GM18907 (cell line): ENCODE data around the gene GGCX.

Experiments used
- ATAC-seq: cut with Tn5 transposase; IDR thresholded peaks from one replicate; pipeline ENCODE4 v1.9.1; 2021; ENCODE audit warnings: mild to moderate bottlenecking, moderate library complexity; ENCODE audit not compliant: unreplicated experiment

GGCX gene

DNA sequence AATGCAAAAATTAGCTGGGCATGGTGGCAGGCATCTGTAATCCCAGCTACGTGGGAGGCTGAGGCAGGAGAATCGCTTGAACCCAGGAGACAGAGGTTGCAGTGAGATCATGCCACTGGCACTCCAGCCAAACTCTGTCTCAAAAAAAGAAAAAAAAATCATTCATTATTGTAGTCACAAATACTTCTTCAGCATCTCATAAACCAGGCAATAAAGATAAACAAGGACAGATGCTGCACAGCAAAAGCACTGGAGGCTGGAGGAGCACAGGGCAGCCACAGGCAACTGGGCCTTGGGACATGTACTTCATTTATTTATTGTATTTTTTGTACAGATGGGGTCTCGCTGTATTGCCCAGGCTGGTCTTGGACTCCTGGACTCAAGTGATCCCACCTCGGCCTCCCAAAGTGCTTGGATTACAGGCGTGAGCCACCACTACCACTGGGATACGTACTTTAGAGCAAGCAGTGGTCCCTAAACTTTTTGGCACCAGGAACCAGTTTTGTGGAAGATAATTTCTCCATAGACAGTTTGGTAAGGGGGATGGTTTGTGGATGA, 39.1 kb downstream of the GGCX start:
- no peak for ATAC-seq

DNA sequence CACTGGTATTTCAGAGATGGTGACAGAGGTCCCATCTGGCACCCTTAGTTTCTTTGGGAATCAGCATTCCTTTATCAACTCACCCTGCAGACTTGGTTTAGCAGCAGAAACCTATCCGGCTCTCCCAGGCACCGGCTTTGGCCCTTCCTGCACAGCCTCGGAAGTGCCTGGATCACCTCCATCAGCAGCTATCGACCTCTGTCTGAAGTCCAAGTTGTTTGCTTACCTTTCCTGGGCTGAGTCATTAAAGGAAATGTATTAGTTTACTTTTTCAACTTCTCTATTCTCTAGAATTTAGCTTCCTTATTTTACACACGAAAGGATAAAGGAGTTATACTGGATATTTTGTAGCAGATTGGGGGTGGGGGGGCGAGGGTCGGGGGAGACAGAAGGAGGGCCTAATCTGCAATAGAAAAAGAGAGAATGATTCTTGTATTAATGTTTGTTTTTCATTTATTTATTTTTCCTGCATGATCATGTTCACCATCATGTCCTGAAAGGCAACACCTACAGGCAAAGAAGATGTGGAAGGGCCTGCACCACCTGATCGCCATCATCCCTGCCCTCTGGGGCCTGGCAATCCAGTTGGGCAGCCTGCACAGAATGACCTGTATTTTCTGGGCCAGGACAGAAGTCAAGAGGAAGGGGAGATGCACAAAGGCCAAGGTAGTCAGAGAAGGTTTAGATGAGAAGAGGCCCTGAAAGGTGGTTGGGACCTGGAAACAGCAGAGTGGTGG, 44.5 kb downstream of the GGCX start:
- ATAC-seq = no peak

DNA sequence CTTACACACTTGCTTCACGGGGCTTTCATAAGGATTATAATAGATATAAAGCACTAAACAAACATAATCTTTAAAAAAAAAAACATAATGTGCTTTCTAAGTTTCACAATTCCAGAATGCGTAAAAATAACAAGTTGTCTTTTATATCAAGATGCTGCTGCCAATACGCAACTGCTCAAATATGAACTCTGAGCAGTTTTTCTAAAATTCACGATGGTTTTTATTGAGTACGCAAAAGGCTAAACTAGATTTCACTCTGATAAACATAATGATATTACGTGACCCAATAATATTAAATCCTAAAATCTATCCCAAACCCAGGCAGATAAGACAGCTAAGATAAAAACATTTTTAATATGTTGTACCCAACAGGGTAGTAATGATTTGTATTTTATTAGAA, 47.0 kb downstream of the GGCX start:
- no peak for ATAC-seq

DNA sequence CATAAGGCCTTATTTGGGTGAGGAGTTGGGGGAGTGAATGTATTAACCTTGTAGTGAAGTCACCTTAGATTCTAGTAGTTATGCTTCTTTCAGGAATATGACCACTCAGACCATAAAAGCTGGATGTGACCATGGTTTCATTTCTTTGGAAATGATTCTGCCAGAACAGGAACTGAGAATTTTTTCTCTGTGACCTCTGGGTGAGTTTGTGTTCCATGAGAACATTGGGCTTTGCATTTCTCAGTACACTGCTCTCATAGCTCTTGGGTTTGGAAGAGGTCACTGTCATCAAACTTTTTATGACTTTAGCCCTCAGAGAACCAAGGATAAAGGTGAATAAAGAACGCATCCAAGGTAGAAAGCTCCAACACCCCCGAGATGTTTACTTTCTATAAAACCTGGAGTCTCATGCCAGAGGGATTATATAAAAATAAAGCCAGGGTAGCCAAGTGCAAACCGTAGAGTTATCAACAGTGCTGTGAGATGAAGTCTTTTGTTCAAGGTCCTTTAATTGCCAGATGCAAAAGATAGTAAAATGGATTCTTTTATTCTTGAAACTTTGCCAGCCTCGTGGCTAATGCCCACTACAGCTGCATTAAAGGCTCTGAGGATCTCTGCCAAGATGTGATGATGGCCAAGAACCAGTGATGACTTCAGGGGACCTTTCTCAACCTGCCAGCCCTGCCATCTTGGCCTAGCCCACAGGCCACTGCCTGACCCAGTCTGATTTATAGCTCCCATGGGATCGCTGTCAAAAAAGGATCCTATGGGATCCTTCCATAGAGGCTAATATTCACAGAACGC, 50.1 kb downstream of the GGCX start:
- no peak for ATAC-seq

DNA sequence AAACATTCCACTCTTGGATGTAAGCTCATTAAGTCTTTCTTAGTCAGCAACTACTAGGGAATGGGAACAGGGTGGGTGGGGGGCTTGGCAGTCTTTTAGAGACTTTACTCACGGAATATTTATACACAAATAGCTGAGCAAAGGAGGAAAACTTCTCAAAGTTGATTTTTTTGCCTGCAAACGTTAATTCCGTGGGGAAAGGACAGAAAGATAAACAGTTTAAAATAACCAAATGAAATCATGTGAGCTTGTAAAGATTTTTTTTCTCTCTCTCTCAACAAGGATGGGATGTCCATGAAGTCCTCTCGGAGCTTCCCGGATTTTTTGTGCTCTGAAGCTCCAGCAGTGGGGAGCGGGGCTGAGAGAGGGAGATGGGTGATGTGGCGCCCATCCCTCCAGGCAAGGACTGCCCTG, 54.5 kb downstream of the GGCX start:
- ATAC-seq = no peak

- ATAC-seq = no peak
These were observed 55.6 kb downstream of the GGCX start for GRCh38 chr2:85505551-85506238.

- no peak for ATAC-seq
These were observed 56.5 kb downstream of the GGCX start for GRCh38 chr2:85504778-85505261.

GRCh38 chr2:85503851-85504777, 57.2 kb downstream of the GGCX start:
- no peak for ATAC-seq

GRCh38 chr2:85503168-85503850, 58.0 kb downstream of the GGCX start:
- no peak for ATAC-seq

- no peak for ATAC-seq
These were observed 58.6 kb downstream of the GGCX start for GRCh38 chr2:85502720-85503119.

GRCh38 chr2:85501248-85501647, 60.0 kb downstream of the GGCX start:
- ATAC-seq = no peak

DNA sequence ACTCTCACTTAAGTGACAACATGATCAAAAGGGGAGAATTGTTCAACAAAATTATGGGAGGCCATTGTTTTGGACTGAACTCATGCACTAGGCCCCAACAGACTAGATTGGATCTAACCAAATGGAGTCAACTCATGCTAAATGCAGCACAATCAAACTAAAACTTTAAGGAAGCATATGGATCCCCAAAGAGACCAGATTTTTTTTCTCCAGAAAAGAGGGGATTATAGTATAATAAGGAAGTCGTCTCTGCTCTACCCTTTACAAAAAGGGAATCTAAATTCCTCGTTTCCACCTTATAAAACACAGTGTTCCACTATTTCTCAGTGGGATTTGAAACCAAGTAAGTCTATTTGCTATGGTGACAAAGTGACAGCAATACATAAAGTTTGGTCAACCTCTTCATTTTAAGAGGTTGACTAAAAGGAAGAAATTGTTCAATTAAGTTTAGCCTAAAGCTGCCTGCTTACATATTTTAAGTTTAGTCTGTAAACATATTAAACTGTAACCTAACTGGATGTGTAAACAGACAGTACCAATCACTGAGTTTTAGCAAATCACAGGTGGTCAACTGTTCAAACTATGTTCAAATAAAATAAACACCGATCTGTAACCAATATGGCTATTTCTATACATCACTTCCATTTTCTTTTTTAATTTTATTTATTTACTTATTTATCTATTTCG, 63.2 kb downstream of the GGCX start:
- no peak for ATAC-seq

- ATAC-seq = no peak
These were observed 64.9 kb downstream of the GGCX start for GRCh38 chr2:85496436-85496835.
